T follicular helper cell (primary cell): ENCODE results near the gene CARM1.

Experiments used
- DNase-seq: peaks from one replicate; pipeline ENCODE4 v3.0.0-alpha.2; 2020; ENCODE audit warnings: low read depth

CARM1 gene

GRCh38 chr19:10907925-10908324 lies 36.6 kb downstream of the CARM1 start:
- DNase-seq = no peak

GRCh38 chr19:10908380-10908960 lies 37.1 kb downstream of the CARM1 start:
- DNase-seq = no peak

GRCh38 chr19:10911579-10912363 lies 40.4 kb downstream of the CARM1 start:
- DNase-seq = no peak

GRCh38 chr19:10912619-10913018 lies 41.3 kb downstream of the CARM1 start:
- no peak for DNase-seq

- DNase-seq = no peak
These were observed 42.5 kb downstream of the CARM1 start for GRCh38 chr19:10913716-10914340.

GRCh38 chr19:10915130-10916091 lies 44.1 kb downstream of the CARM1 start:
- no peak for DNase-seq

- DNase-seq = no peak
These were observed 45.2 kb downstream of the CARM1 start for GRCh38 chr19:10916602-10917001.

- no peak for DNase-seq
These were observed 47.0 kb downstream of the CARM1 start for GRCh38 chr19:10918359-10918758.

- no peak for DNase-seq
These were observed 48.3 kb downstream of the CARM1 start for GRCh38 chr19:10919352-10920287.

- no peak for DNase-seq
These were observed 48.9 kb downstream of the CARM1 start for GRCh38 chr19:10920288-10920655.

- no peak for DNase-seq
These were observed 49.4 kb downstream of the CARM1 start for GRCh38 chr19:10920781-10921180.

GRCh38 chr19:10921199-10921909 lies 50.0 kb downstream of the CARM1 start:
- DNase-seq = no peak

- DNase-seq = no peak
These were observed 50.7 kb downstream of the CARM1 start for GRCh38 chr19:10921910-10922637.

GRCh38 chr19:10922638-10923014 lies 51.3 kb downstream of the CARM1 start:
- no peak for DNase-seq

- DNase-seq = no peak
These were observed 52.1 kb downstream of the CARM1 start for GRCh38 chr19:10923260-10924112.

GRCh38 chr19:10924597-10924996 lies 53.2 kb downstream of the CARM1 start:
- DNase-seq = no peak

- no peak for DNase-seq
These were observed 56.6 kb downstream of the CARM1 start for GRCh38 chr19:10927730-10928562.
